K562 (cell line): ENCODE results near the gene SLC7A5.

Experiments
- BCLAF1 ChIP-seq, 2 experiments: fragments of 450-650 bp in 1 of 2; IDR thresholded peaks; 2 replicates each; pipeline ENCODE4 v1.6.1; 2011 to 2017; ENCODE audit warnings: low read depth in 2 of 2, antibody characterized with exemption in 1 of 2, borderline replicate concordance in 1 of 2, low read length in 1 of 2, mild to moderate bottlenecking in 1 of 2, mixed read lengths in 1 of 2; ENCODE audit not compliant: control insufficient read depth in 1 of 2
- CBX3 ChIP-seq, 2 experiments: IDR thresholded peaks; 1 replicate in 1 of 2; 2 replicates in 1 of 2; pipeline ENCODE4 v1.6.1; 2012; ENCODE audit warnings: inconsistent platforms in 2 of 2, low read length in 2 of 2, borderline replicate concordance in 1 of 2, control low read depth in 1 of 2
- E4F1 ChIP-seq: fragments of 250-450 bp; sonication (Bioruptor Pico); IDR thresholded peaks from 2 replicates; pipeline ENCODE4 v1.5.0; 2021; ENCODE audit warnings: mild to moderate bottlenecking, borderline replicate concordance
- EP300 ChIP-seq: IDR thresholded peaks from 2 replicates; pipeline ENCODE4 v1.6.1; 2012; ENCODE audit warnings: low read length, improper control_type of control experiment
- MAFG ChIP-seq: fragments of 450-650 bp; conservative IDR thresholded peaks from 2 replicates; pipeline ENCODE4 v1.6.1; 2016; ENCODE audit warnings: missing genetic modification characterization, missing compliant biosample characterization
- PTBP1 ChIP-seq: fragments of 200-400 bp; formaldehyde crosslinking; IDR thresholded peaks from 2 replicates; pipeline ENCODE4 v1.6.1; 2017; ENCODE audit warnings: low read depth, low read length
- RBM22 ChIP-seq: fragments of 200-400 bp; formaldehyde crosslinking; IDR thresholded peaks from 2 replicates; pipeline ENCODE4 v1.6.1; 2018; ENCODE audit warnings: low read length, low read depth; ENCODE audit not compliant: poor library complexity, severe bottlenecking
- SMARCE1 ChIP-seq: fragments of 450-650 bp; IDR thresholded peaks from 2 replicates; pipeline ENCODE4 v1.7.1; 2016; ENCODE audit warnings: mild to moderate bottlenecking
- ZBTB8A ChIP-seq: fragments of 450-650 bp; IDR thresholded peaks from 2 replicates; pipeline ENCODE4 v1.6.1; 2018; ENCODE audit warnings: mild to moderate bottlenecking, moderate library complexity; ENCODE audit not compliant: partially characterized antibody
- ZC3H11A ChIP-seq: IDR thresholded peaks from 2 replicates; pipeline ENCODE4 v1.6.1; 2012; ENCODE audit warnings: low read depth, low read length, improper control_type of control experiment
- ZNF232 ChIP-seq: sonication (generic); formaldehyde crosslinking; IDR thresholded peaks from 2 replicates; pipeline ENCODE4 v1.8.0; 2022; ENCODE audit warnings: mild to moderate bottlenecking, missing genetic modification reagents
- ZNF512 ChIP-seq: IDR thresholded peaks from 2 replicates; pipeline ENCODE4 v1.6.1; 2016; ENCODE audit warnings: missing genetic modification characterization, missing compliant biosample characterization
- TF ChIP-seq, protein P1 (sequence below), 3 experiments: IDR thresholded peaks in 2 of 3; conservative IDR thresholded peaks in 1 of 3; 2 replicates each; pipeline ENCODE4 v1.5.1; 2011 to 2012; ENCODE audit warnings: low read length in 3 of 3, mild to moderate bottlenecking in 3 of 3, control low read depth in 2 of 3, improper control_type of control experiment in 1 of 3, inconsistent platforms in 1 of 3, low read depth in 1 of 3, mixed read lengths in 1 of 3, moderate library complexity in 1 of 3; ENCODE audit not compliant: insufficient read depth in 2 of 3
- TF ChIP-seq, protein P2 (sequence below): sonication (generic); formaldehyde crosslinking; IDR thresholded peaks from 2 replicates; pipeline ENCODE4 v1.9.0; 2022; ENCODE audit warnings: mild to moderate bottlenecking, missing genetic modification reagents

DNA sequence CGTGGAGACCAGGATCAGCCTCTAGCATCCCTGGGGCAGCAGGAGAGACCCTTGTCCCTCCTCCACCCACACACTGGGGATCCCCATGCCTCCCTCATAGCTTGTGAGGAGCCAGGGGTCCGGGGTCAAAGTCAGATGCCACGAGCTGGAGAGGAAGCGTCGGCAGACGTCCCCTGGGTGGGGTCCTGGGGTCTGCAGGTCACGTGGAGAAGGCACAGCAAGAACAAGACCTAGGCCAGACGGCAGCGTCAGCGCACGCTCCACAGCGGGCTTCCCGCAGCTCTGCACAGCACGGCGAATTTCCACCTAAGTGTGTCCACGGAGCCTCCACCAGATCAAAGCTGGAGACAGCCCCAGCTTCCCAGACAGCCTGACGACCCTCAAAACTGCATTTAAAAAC lies 49.3 kb downstream of the SLC7A5 start:
- TF ChIP-seq PTBP1 = no peak
- TF ChIP-seq, protein P1, sequence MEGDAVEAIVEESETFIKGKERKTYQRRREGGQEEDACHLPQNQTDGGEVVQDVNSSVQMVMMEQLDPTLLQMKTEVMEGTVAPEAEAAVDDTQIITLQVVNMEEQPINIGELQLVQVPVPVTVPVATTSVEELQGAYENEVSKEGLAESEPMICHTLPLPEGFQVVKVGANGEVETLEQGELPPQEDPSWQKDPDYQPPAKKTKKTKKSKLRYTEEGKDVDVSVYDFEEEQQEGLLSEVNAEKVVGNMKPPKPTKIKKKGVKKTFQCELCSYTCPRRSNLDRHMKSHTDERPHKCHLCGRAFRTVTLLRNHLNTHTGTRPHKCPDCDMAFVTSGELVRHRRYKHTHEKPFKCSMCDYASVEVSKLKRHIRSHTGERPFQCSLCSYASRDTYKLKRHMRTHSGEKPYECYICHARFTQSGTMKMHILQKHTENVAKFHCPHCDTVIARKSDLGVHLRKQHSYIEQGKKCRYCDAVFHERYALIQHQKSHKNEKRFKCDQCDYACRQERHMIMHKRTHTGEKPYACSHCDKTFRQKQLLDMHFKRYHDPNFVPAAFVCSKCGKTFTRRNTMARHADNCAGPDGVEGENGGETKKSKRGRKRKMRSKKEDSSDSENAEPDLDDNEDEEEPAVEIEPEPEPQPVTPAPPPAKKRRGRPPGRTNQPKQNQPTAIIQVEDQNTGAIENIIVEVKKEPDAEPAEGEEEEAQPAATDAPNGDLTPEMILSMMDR (IDR thresholded peaks at IDR 0.05 in 2 of 3, conservative IDR thresholded peaks at IDR 0.05 in 1 of 3; ENCODE audit: insufficient read depth in 2 of 3, low read depth in 1 of 3, low read length in 3 of 3) = no peak
- no peak for TF ChIP-seq ZBTB8A
- TF ChIP-seq CBX3 (IDR thresholded peaks at IDR 0.05; ENCODE audit: borderline replicate concordance in 1 of 2, low read length in 2 of 2) = no peak
- TF ChIP-seq RBM22 = no peak
- TF ChIP-seq, protein P2, sequence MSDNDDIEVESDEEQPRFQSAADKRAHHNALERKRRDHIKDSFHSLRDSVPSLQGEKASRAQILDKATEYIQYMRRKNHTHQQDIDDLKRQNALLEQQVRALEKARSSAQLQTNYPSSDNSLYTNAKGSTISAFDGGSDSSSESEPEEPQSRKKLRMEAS = no peak
- no peak for TF ChIP-seq MAFG (tag)
- no peak for TF ChIP-seq E4F1 (CRISPR knock-in tag)
- no peak for TF ChIP-seq EP300
- TF ChIP-seq ZC3H11A = no peak
- no peak for TF ChIP-seq BCLAF1 (IDR thresholded peaks at IDR 0.05; ENCODE audit: borderline replicate concordance in 1 of 2, control insufficient read depth in 1 of 2, low read depth in 2 of 2, low read length in 1 of 2)
- TF ChIP-seq ZNF512 (tag) = no peak
- TF ChIP-seq ZNF232 (CRISPR knock-in tag) = no peak
- TF ChIP-seq SMARCE1 = no peak
